ENCODE measurements around the gene PISD. TPM values are rescaled to one million over a fixed set of nuclear protein-coding genes. Genes with fewer than 3 reads are reported as not detected.
"Not testable (repeated sequence)": the region's sequence is repeated elsewhere in the genome, so short reads cannot be mapped to it uniquely, and the experiment has no call there.

The PISD gene
- 49.1 and 52.2 TPM in 2 replicates for total RNA-seq (2014; rRNA removed; shearing (Covaris generic))
- polyA plus RNA-seq (2015; cell fraction: cytosol; rRNA removed), result 25.0 and 26.7 TPM in 2 replicates
- 58.2 and 64.8 TPM in 2 replicates for polyA plus RNA-seq (2015; cell fraction: nucleus; rRNA removed)

DNA sequence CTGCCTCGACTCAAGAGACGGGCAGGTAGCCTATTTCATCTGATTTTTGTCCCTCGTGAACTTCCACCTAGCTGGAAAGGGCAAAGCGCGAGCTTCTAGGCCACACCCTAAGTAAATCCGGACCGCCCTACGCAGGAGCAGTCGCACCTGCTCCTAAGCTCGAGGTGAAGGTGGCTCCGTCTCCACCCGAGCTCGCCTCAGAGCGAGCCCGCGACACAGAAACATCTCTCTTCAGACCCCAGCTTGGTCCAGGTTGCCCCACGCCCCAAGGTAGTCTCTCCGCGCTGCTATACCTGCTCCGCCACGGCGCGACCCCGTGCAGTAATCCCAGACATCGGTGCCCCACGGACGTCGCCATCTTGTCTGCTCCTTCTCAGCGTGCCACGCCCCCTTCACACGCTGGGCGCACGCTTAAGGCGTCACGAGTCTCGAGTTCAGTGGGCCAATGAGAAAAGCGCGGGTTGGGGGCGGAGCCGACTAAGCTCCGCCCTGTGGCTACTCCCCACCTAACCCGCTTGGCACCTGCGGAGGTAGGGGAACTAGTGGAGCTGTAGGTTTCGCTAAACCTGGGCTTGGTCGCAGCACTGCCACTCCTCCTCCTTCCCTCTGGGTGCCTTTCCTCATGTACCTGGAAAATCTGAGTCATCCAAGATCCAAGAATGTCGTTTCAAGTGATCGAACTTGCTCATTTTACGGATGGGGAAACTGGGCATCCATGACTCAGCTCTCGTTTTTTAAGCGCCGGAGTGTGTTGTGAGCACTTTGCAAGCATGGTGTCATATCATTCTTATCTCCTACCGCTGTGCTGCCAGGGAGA lies at the start of gene PISD:
PISD (minus strand) TSS at position 365 of the 817 bp plus-strand sequence; CDS start at position 358, 7 bp downstream.
- peak; percentile 91 for DNase-seq (ENCODE audit: low read depth)

DNA sequence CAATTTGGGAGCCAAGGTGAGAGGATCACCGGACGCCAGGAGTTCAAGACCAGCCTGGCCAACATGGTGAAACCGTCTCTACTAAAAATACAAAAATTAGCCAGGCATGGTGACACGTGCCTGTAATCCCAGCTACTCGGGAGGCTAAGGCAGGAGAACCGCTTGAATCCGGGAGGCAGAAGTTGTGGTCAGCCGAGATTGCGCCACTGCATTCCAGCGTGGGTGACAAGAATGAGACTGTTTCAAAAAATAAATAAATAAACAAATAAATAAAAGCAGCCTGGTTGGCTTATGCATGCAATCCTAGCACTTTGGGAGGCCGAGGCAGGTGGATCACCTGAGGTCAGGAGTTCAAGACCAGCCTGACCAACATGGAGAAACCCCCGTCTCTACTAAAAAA lies 49.2 kb upstream of the PISD start:
- not testable (repeated sequence) for DNase-seq (ENCODE audit: low read depth)

DNA sequence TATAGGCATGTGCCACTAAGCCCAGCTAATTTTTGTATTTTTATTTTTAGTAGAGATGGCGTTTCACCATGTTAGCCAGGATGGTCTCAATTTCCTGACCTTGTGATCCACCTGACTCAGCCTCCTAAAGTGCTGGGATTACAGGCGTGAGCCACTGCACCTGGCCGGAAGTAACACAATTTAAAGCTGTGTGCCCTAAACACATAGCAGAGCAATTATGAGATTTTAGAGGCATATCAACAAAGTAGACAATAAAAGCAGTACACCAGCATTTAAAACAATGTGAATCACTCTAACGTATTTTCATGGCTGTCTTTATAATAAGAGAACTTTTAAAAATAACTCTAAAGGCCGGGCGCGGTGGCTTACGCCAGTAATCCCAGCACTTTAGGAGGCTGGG lies 45.5 kb upstream of the PISD start:
- no peak for DNase-seq (ENCODE audit: low read depth)

DNA sequence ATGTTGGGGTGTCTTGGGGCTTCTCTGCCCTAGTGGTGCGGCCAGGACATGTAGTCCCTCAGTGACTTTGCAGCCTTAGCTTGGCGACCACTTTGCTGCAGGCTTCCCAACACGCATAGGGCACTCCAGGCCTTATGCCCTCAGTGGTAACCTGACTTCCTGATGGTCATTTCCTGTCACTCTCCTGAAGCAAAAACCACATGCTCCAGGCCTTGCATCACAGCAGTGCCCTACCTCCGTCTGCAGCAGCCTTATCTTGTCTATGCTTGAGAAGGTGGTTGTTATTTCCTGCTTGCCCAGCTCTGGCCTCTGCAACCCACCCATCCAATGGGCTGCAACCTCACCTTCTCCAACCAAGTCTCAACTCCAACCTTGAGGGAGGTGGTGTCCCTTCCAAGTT lies 33.4 kb upstream of the PISD start:
- DNase-seq (ENCODE audit: low read depth), result peak; percentile 51

DNA sequence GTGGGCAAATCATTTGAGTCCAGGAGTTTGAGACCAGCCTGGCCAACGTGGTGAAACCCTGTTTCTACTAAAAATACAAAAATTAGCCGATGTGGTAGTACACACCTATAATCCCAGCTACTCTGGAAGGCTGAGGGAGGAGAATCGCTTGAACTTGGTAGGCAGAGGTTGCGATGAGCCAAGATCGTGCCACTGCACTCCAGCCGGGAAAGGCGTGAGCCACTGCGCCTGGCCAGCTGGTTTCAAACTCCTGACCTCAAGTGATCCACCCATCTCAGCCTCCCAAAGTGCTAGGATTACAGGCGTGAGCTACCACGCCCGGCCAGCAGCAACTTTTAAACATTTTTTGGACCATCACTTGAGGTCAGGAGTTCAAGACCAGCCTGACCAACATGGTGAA lies 32.0 kb upstream of the PISD start:
- not testable (repeated sequence) for DNase-seq (ENCODE audit: low read depth)

DNA sequence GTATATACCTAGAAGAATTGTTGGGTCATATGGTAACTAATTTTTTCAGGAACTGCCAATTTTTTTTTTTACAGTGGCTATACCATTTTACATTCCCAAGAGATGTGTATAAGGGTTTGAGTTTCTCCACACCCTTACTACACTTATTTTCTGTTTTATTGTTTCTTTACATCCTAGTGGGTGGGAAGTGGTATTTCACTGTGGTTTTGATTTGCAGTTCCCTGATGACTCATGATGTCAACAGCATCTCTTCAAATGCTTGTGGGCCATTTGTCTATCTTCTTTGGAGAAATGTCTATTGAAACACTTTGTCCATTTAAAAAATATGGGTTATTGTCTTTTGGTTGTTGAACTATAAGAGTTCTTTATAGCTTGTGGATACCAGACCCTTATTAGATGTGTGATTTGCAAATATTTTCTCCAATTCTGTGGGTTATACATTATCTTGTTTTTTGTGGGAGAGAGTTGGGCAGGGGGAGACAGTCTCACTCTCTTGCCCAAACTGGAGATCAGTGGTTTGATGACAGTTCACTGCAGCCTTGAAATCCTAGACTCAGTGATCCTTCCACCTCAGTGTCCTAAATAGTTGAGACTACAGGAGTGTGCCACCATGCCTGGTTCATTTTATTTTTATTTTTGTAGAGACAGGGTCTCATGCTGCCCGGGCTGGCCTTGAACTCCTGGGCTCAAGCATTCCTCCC lies 30.3 kb upstream of the PISD start:
- peak; percentile 76 for DNase-seq (ENCODE audit: low read depth)

DNA sequence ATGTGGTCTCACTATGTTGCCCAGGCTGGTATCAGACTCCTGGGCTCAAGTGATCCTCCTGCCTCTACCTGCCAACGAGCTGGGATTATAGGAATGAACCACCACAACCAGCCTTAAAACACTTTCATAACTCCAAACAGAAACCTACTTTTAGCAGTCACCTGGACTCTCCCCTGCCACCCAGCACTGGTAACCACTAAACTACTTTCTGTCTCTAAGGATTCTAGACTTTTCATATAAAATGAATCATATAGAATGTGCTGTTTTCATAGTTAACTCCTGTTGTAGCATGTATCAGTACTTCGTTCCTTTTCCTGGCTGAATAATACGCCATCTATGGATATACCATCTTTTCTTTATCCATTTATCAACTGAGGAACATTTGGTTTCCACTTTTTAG lies 29.4 kb upstream of the PISD start:
- DNase-seq (ENCODE audit: low read depth), result no peak

DNA sequence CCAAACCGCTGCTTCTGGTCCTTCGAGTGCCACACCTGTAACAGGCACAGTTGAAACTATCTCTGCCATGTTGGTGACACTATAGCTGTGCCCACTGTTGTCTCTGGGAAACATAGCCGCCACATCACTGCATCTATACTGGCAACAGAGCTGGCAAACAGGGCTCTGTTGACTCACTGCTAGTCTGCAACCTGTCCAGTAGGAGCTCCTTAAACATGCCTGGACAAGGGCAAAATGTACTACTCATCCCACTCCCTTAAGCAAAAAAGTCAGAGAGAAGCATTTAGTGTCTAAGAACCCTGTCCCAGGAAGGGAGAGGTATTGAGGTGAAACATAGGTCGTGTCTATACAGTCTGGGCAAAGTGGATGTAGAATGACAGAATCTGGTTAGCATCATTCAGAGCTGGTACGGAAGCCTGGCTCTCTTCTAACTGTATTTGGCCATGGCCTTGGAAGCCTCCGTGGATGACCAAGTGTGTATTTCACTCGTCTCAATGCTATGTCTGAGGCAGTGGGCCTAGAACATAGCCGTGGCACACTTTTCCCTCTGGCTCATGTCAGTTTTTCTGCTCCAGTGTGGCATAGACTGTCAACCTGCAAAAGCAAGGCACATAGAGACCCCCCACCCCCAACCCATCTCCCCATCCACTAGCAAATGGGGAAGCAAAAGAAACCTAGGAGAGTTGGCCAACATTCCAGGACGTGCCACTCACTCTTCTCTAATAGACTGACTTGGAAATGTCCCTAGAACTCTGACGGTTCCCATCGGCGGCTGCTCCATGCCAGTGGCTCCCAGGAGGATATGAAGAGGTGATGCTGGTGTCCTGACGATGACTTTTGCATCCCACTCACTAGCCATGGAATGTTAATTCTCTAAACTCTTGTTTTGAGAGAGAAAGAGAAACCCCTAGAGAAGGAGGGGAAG lies 21.4 kb upstream of the PISD start:
- DNase-seq (ENCODE audit: low read depth), result no peak

DNA sequence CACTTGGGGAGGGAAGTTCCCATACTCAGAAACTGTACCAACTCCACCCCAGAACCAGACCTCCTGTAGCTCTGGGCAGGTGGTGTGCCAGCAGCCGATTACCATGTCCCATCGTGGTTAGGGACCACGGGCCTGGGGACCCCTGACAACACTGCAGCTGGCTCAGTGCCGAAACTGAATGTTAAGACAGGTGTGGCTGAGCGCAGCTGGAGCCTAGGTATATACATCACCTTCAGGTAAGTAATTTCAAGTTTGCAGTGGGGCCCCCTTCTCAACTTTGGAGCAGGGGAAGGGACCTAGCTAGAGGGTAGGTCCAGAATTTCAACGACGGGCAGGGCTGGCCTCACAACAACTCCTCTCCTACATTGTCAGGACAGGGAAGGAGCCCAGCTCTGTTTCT lies 20.7 kb upstream of the PISD start:
- DNase-seq (ENCODE audit: low read depth), result no peak

DNA sequence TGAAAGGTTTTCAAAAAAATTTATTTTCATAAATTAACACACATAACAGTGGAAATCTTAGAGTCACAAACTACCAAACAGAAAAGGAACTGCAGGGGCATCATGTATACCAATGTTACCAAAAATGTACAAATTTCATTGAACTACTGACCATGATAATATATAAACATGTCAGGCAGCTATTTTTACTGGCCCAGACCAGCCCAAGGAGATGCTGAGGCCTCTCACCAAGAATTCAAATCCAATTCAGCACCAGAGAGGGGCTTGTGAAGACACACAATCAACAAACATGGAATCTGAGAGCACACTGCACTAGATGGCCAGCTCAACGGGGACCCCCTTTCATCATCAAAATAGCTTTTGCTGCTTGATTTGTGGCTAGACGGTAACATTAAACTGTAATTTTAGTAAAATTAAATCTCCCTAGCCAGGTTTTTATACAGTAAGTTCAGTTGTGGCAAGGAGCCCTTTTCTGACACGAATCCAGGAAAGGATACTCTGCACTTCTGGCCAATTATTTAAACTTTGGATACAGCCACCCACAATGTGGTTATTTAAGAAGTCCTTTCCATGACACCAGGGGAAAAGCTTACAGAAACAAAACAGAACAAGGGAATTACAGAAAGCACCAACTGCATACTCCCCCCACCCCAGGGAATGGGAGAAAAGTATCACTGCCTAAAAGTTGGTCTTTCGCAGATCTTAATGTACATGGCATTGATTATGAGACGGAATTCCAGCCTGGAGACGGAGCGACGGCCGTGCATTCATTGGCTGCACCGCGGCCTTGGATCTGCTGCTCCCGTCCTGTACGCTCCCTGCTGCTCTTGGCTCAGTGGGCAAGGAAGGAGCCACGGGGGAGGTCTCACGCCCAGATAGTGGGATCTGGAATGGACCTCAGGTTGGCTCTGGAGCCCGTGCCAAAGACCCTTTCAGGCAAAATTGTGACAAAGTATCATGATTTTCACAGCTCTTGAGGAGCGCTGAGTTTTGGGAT lies 19.6 kb upstream of the PISD start:
- DNase-seq (ENCODE audit: low read depth), result no peak

DNA sequence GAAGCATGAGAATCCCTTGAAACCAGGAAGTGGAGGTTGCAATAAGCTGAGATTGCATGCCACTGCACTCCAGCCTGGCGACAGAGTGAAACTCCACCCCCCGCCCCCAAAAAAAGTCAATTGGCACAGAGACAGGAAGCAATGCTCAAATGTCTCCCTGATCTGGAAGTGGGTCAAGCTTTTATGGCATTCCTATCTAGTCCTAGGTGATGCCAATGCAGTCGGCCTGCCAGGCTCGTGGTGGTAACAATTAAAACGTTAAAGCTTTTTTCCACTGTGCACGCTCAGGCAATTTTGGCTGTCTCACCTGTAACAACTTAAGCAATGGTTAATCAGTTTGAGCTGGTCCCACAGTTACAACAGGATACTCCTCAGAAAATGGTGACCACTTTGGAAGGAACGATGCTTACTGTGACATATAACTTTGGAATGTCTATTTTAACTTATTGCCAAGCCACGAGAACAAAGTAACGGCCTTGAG lies 18.9 kb upstream of the PISD start:
- peak; percentile 46 for DNase-seq (ENCODE audit: low read depth)

DNA sequence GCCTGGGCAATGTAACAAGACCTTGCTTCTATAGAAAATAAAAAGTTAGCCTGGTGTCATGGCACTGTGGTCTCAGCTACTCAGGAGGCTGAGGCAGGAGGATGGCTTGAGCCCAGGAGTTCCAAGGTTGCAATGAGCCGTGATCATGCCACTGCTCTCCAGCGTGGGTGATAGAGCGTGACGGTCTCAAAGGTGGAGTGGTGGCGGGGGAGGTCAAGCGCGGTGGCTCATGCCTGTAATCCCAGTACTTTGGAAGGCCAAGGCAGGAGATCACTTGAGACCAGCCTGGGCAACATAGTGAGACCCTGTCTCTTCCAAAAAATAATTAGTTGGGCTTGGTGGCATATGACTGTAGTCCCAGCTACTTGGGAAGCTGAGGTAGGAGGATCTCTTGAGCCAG lies 16.7 kb upstream of the PISD start:
- DNase-seq (ENCODE audit: low read depth), result no peak

DNA sequence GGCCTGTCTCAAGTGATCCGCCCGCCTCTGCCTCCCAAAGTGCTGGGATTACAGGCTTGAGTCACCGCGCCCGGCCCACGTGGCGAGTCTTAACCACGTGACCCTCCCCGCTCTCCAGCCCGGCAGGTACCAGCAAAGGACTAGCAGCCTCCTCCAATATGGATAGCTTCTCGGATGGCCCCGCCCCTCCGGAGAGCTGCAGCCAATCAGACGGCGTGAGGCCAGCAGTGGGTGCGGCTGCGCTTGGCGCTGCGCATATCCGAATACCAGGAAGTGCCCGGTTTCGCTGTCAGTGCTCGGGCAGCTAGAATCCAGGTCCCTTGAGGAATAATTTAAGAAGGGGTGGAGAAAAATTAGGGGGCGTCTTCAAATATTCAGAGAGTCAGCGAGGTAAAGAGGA lies 14.7 kb upstream of the PISD start:
- DNase-seq (ENCODE audit: low read depth), result no peak

DNA sequence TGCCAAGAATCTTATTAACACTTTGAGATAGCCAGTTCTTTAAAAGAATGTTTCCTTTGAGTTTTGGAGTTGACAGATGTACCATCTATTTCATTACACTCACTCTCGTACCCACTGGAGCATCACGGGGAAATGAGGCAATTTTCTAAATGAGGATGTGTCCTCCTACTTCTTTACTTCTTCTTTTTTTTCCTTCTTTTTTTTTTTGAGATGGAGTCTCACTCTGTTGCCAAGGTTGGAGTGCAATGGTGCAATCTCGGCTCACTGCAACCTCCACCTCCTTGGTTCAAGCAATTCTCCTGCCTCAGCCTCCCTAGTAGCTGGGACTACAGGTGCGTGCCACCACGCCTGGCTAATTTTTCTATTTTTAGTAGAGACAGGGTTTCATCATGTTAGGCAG lies 12.2 kb upstream of the PISD start:
- DNase-seq (ENCODE audit: low read depth), result not testable (repeated sequence)

DNA sequence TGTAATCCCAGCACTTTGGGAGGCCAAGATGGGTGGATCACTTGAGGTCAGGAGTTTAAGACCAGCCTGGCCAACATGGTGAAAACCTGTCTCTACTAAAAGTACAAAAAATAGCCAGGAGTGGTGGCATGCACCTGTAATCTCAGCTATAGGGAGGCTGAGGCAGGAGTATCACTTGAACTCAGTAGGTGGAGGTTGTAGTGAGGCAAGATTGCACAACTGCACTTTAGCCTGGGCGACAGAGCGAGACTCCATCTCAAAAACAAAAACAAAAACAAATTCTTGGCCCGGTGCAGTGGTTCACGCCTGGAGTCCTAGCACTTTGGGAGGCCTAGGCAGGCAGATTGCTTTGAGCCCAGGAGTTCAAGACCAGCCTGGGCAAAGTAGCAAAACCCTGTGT lies 6.8 kb upstream of the PISD start:
- not testable (repeated sequence) for DNase-seq (ENCODE audit: low read depth)

DNA sequence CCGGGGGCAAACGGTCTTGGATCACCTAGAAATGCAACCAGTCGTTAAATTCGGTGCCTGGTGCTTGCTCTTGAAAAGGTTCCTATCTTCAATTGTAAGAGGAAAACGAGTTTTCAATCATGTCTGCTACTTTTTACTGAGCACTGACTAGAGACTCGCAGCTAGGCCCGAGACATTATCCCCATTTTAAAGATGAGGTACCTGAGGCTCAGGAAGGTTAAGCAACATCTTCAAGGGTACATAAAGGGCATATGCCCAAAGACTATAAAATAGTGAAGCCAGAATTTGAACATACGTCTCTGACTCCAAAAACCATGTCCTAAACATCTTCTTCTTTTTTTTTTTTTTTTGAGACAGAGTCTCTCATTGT lies 638 bp upstream of the PISD start:
- DNase-seq (ENCODE audit: low read depth), result no peak

DNA sequence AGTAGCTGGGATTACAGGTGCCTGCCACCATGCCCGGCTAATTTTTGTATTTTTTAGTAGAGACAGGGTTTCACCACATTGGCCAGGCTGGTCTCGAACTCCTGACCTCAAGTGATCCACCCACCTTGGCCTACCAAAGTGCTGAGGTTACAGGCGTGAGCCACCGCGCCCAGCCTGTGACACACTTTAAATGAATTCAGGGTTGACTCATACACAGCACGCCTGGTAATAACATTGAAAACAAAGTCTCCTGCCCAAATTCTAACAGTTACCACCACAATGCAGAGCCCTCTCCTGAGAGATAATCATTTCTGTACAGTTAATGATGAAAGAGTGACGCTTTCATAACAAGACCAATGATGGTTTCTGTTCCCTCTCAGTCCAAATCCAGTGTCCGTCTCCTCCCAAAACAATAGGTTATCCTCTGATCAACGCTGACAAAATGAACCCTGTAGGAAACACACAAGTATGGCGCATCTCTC lies 1.1 kb downstream of the PISD start:
- DNase-seq (ENCODE audit: low read depth), result peak; percentile 78

DNA sequence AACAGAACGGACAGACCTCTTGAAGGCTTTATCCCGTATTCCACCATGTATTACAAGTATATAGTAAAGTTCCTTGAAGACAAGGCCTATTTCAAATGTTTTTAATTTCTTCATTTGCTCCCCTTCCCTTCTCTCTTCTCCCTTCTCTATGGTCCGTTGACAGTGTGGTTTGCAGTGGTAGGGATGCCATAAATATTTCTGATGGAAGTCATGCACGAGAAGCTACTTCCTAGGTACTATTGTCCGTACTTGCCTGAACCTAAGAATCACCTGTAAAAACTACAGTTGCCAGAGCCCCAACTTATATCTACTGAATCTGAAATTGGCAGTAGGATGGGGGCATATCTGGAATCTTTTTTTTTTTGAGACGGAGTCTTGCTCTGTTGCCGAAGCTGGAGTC lies 2.8 kb downstream of the PISD start:
- DNase-seq (ENCODE audit: low read depth), result no peak

DNA sequence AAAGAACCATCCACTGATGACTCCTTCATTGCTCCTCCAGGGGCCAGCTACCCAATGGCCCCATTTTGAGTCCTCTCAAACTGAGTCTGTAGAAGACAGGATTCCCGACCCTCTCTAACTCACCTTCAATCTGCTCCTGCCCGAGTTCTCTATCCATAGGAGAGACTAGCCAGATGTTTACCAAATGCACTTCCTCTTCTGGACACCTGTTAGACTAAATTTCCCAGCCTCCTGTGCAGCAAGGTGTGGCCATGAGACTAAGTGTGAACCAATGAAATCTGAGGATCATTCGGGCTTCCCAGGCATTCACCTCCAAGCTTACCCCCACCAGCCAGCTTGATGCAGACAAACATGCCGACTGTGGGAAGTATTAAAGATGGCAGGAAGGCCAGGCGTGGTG lies 7.6 kb downstream of the PISD start:
- DNase-seq (ENCODE audit: low read depth), result no peak

DNA sequence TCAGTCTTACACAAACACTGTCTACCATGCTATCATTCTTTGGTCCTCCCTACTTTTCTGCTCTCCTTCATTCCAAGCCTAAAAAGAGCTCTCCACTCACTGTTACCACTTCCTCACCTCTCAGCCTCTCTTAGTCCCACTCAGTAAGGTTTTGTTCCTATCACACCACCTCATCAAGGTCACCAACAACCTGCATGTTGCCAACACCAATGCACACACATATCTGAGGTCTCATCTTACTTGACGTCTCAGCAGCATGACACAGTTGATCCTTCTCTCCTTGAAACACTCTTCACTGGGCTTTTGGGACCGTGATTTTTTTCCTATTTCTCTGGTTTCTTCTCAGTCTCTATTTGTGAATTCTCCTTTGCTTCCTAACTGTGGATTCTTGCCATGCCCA lies 8.1 kb downstream of the PISD start:
- no peak for DNase-seq (ENCODE audit: low read depth)

All from HT1080 (cell line).